ENCODE measurements around the gene LRIT2.

Gene LRIT2

GRCh38 chr10:84234479-84234878 lies 9.1 kb upstream of the LRIT2 start:
- no peak for TF ChIP-seq EZH2phosphoT487 (IDR thresholded peaks at IDR 0.05; ENCODE audit: low read depth)
- no peak for TF ChIP-seq CTCF (IDR thresholded peaks at IDR 0.05; ENCODE audit: low read depth, low read length)
- Histone ChIP-seq H3K27me3 (ENCODE audit: low read depth, low read length) (no peaks in the 10 kb centered on the region), H3K4me2 (ENCODE audit: low read length) (no peak overlapping the region), H3K27ac (ENCODE audit: low read length) (no peak overlapping the region), H3K4me1 (ENCODE audit: low read length) (no peaks in the 10 kb centered on the region), H2AFZ (ENCODE audit: low read depth, low read length) (no peak overlapping the region), H3K79me2 (ENCODE audit: low read length) (no peaks in the 10 kb centered on the region), H3K4me3 (ENCODE audit: low read length) (no peak overlapping the region), H3K36me3 (replicated peaks; ENCODE audit: low read depth, low read length) (no peaks in the 10 kb centered on the region), H4K20me1 (ENCODE audit: insufficient read depth, low read length) (no peaks in the 10 kb centered on the region), H3K9me3 (ENCODE audit: insufficient read depth, low read length) (no peaks in the 10 kb centered on the region), H3K9ac (ENCODE audit: low read length) (no peak overlapping the region)

- no peaks in the 10 kb centered on the region; the same call in 1 of the 2 replicates for H3K27me3 ChIP-seq (ENCODE audit: low read depth, low read length)
- H3K79me2 ChIP-seq (ENCODE audit: low read length), result no peaks in the 10 kb centered on the region
- no peak overlapping the region for H3K4me2 ChIP-seq (ENCODE audit: low read length)
- no peaks in the 10 kb centered on the region for H3K4me1 ChIP-seq (ENCODE audit: low read length)
- no peak overlapping the region for H3K4me3 ChIP-seq (ENCODE audit: low read length)
- TF ChIP-seq CTCF (IDR thresholded peaks at IDR 0.05; ENCODE audit: low read depth, low read length) (no peak), EZH2phosphoT487 (IDR thresholded peaks at IDR 0.05; ENCODE audit: low read depth) (no peak)
- H4K20me1 ChIP-seq (ENCODE audit: insufficient read depth, low read length), result no peaks in the 10 kb centered on the region
- H3K9me3 ChIP-seq (ENCODE audit: insufficient read depth, low read length), result no peaks in the 10 kb centered on the region
- H2AFZ ChIP-seq (ENCODE audit: low read depth, low read length), result no peak overlapping the region
- no peak overlapping the region for H3K9ac ChIP-seq (ENCODE audit: low read length)
- H3K36me3 ChIP-seq (replicated peaks; ENCODE audit: low read depth, low read length), result no peaks in the 10 kb centered on the region
- H3K27ac ChIP-seq (ENCODE audit: low read length), result no peak overlapping the region
Measured at GRCh38 chr10:84233940-84234339, 8.6 kb upstream of the LRIT2 start.

- Histone ChIP-seq H3K79me2 (ENCODE audit: low read length) (no peaks in the 10 kb centered on the region), H3K4me2 (ENCODE audit: low read length) (no peak overlapping the region), H3K9me3 (ENCODE audit: insufficient read depth, low read length) (no peaks in the 10 kb centered on the region), H2AFZ (ENCODE audit: low read depth, low read length) (no peak overlapping the region), H4K20me1 (ENCODE audit: insufficient read depth, low read length) (no peaks in the 10 kb centered on the region), H3K27ac (ENCODE audit: low read length) (no peak overlapping the region), H3K4me3 (ENCODE audit: low read length) (no peak overlapping the region), H3K36me3 (replicated peaks; ENCODE audit: low read depth, low read length) (no peaks in the 10 kb centered on the region), H3K4me1 (ENCODE audit: low read length) (no peaks in the 10 kb centered on the region), H3K9ac (ENCODE audit: low read length) (no peak overlapping the region), H3K27me3 (ENCODE audit: low read depth, low read length) (peaks cover 7% of the 10 kb centered on the region; the same call in 1 of the 2 replicates)
- TF ChIP-seq EZH2phosphoT487 (IDR thresholded peaks at IDR 0.05; ENCODE audit: low read depth), result no peak
- no peak for TF ChIP-seq CTCF (IDR thresholded peaks at IDR 0.05; ENCODE audit: low read depth, low read length)
Measured at GRCh38 chr10:84232376-84232775, 7.0 kb upstream of the LRIT2 start.

GRCh38 chr10:84230359-84230758 lies 5.0 kb upstream of the LRIT2 start:
- H3K36me3 ChIP-seq (replicated peaks; ENCODE audit: low read depth, low read length), result no peaks in the 10 kb centered on the region
- no peaks in the 10 kb centered on the region for H3K9me3 ChIP-seq (ENCODE audit: insufficient read depth, low read length)
- H3K4me3 ChIP-seq (ENCODE audit: low read length), result no peak overlapping the region
- peaks cover 10% of the 10 kb centered on the region; the same call in 1 of the 2 replicates for H3K27me3 ChIP-seq (ENCODE audit: low read depth, low read length)
- no peak overlapping the region for H3K27ac ChIP-seq (ENCODE audit: low read length)
- no peaks in the 10 kb centered on the region for H3K79me2 ChIP-seq (ENCODE audit: low read length)
- no peak overlapping the region for H3K9ac ChIP-seq (ENCODE audit: low read length)
- H3K4me1 ChIP-seq (ENCODE audit: low read length), result no peaks in the 10 kb centered on the region
- H4K20me1 ChIP-seq (ENCODE audit: insufficient read depth, low read length), result no peaks in the 10 kb centered on the region
- TF ChIP-seq CTCF (IDR thresholded peaks at IDR 0.05; ENCODE audit: low read depth, low read length) (no peak), EZH2phosphoT487 (IDR thresholded peaks at IDR 0.05; ENCODE audit: low read depth) (no peak)
- H3K4me2 ChIP-seq (ENCODE audit: low read length), result no peak overlapping the region
- H2AFZ ChIP-seq (ENCODE audit: low read depth, low read length), result no peak overlapping the region

Data from OCI-LY3 (cell line).